Upper lobe of left lung (tissue), 6 donors: ENCODE results near the gene FSTL5. TPM values are rescaled to one million over a fixed set of nuclear protein-coding genes. Genes with fewer than 3 reads are reported as not detected.

ENCODE experiments used
- ATAC-seq, 2 donors: fragments of 200-7000 bp; cut with Tn5 transposase; one replicate each; pipeline ENCODE4 v1.9.1; 2022; ENCODE audit warnings: mild to moderate bottlenecking in 2 of 2, moderate library complexity in 2 of 2; ENCODE audit not compliant: low FRiP score in 2 of 2
- DNase-seq, 2 donors: peaks; one replicate each; pipeline ENCODE4 v3.0.0-alpha.2; 2019 to 2020
- H3K27ac ChIP-seq, 4 donors: fragments of 200-600 bp; sonication (generic); one replicate each; pipeline ENCODE4 v1.5.1; 2016 to 2019
- H3K27me3 ChIP-seq, 4 donors: fragments of 200-600 bp; sonication (generic); one replicate each; pipeline ENCODE4 v1.5.1; 2017 to 2019
- H3K36me3 ChIP-seq, 4 donors: fragments of 200-600 bp; sonication (generic); one replicate each; pipeline ENCODE4 v1.5.1; 2016 to 2019
- H3K4me1 ChIP-seq, 4 donors: fragments of 200-600 bp; sonication (generic); one replicate each; pipeline ENCODE4 v1.5.1; 2018 to 2019
- H3K4me3 ChIP-seq, 4 donors: fragments of 200-600 bp; sonication (generic); one replicate each; pipeline ENCODE4 v1.5.1; 2017 to 2019; ENCODE audit warnings: mild to moderate bottlenecking in 2 of 4, moderate library complexity in 1 of 4
- H3K9me3 ChIP-seq, 4 donors: fragments of 200-600 bp; sonication (generic); one replicate each; pipeline ENCODE4 v1.5.1; 2018 to 2019
- EP300 ChIP-seq, 4 donors: sonication (generic); formaldehyde crosslinking; IDR thresholded peaks; one replicate each; pipeline ENCODE4 v1.5.1; 2017; ENCODE audit warnings: antibody characterized with exemption in 4 of 4, control low read depth in 2 of 4
- POLR2A ChIP-seq, 4 donors: fragments of 450-650 bp; IDR thresholded peaks; one replicate each; pipeline ENCODE4 v1.5.1; 2016 to 2017; ENCODE audit warnings: antibody characterized with exemption in 4 of 4, mild to moderate bottlenecking in 2 of 4
- POLR2AphosphoS5 ChIP-seq, 2 donors: sonication (generic); formaldehyde crosslinking; IDR thresholded peaks; one replicate each; pipeline ENCODE4 v1.5.1; 2017; ENCODE audit warnings: antibody characterized with exemption in 2 of 2
- WGBS, 2 donors: methylation state at CpG; one replicate each; pipeline ENCODE4 v1.1.5; 2017 to 2018; 5-methylcytosine and 5-hydroxymethylcytosine counted together
- total RNA-seq, 6 donors: library from RNA; depleted of rRNA in 4 of 6; stranded (reverse); fragments of >200 nt in 4 of 6; gene quantifications; one replicate each; pipeline versions ENCODE4 v1.1.0 to v1.2.1, GENCODE V29; 2016 to 2021
- TF ChIP-seq, protein P1 (sequence below), 6 experiments: fragments of 450-650 bp in 4 of 6; fragments of 200-600 bp in 2 of 6; sonication (generic) in 2 of 6; IDR thresholded peaks; one replicate each; pipeline ENCODE4 v1.5.1; 2016 to 2019; ENCODE audit warnings: antibody characterized with exemption in 6 of 6
- donor health status: DM: no; HTN: no; CAD: no; lungs with moderate emphysema.
- donor health status: DM: no; HTN: yes; CAD: no; lungs with severe emphysema.

FSTL5 gene
- total RNA-seq, 6 donors from 2014 or later = not detected

DNA sequence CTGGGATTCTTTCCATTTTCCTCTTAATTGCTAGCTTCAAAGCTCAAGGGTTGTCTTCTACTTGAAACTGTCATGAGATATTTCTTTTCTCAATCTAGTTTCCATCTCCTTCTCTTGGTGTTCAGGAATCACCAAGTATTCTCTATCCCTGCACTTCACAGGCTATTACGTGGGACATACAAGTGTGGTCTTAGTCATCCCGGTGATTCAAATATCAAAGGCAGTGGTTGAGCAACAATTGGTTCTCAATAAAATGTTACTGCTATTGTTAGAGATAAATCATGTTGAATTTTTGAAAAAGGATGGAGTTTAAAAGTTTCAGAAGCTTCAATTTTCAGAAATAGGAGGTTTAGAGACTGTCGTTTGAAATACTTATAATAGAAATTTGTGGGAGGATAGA is 812.9 kb downstream of the FSTL5 start:
- TF ChIP-seq POLR2A (IDR thresholded peaks at IDR 0.05) = no peak
- TF ChIP-seq, protein P1, sequence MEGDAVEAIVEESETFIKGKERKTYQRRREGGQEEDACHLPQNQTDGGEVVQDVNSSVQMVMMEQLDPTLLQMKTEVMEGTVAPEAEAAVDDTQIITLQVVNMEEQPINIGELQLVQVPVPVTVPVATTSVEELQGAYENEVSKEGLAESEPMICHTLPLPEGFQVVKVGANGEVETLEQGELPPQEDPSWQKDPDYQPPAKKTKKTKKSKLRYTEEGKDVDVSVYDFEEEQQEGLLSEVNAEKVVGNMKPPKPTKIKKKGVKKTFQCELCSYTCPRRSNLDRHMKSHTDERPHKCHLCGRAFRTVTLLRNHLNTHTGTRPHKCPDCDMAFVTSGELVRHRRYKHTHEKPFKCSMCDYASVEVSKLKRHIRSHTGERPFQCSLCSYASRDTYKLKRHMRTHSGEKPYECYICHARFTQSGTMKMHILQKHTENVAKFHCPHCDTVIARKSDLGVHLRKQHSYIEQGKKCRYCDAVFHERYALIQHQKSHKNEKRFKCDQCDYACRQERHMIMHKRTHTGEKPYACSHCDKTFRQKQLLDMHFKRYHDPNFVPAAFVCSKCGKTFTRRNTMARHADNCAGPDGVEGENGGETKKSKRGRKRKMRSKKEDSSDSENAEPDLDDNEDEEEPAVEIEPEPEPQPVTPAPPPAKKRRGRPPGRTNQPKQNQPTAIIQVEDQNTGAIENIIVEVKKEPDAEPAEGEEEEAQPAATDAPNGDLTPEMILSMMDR (IDR thresholded peaks at IDR 0.05) = no peak
- no peak for TF ChIP-seq POLR2AphosphoS5 (IDR thresholded peaks at IDR 0.05)
- TF ChIP-seq EP300 (IDR thresholded peaks at IDR 0.05) = no peak
- ATAC-seq = no peak

GRCh38 chr4:161345741-161346140 is 818.1 kb downstream of the FSTL5 start:
- WGBS, 2 donors = 72 to 81% methylated on average over 1 of the region's 1 CpG
- Histone ChIP-seq H3K4me1 (no peaks in the 10 kb centered on the region), H3K27me3 (no peaks in the 10 kb centered on the region), H3K4me3 (no peak overlapping the region), H3K36me3 (no peaks in the 10 kb centered on the region), H3K27ac (no peak overlapping the region), H3K9me3 (no peaks in the 10 kb centered on the region)
- no peak for DNase-seq
- ATAC-seq = no peak
- TF ChIP-seq POLR2AphosphoS5 (IDR thresholded peaks at IDR 0.05) (no peak), EP300 (IDR thresholded peaks at IDR 0.05) (no peak), POLR2A (IDR thresholded peaks at IDR 0.05) (no peak)
- TF ChIP-seq, protein P1 (IDR thresholded peaks at IDR 0.05) = no peak

More for the DNA sequence above, 812.9 kb downstream of the FSTL5 start:
- H3K27me3 ChIP-seq = no peaks in the 10 kb centered on the region
- H3K9me3 ChIP-seq = no peaks in the 10 kb centered on the region
- H3K4me1 ChIP-seq = no peaks in the 10 kb centered on the region
- H3K27ac ChIP-seq = no peak overlapping the region
- H3K36me3 ChIP-seq = no peaks in the 10 kb centered on the region
- no peak for DNase-seq
- WGBS, 2 donors = 83% methylated on average over 3 of the region's 3 CpGs
- no peak overlapping the region for H3K4me3 ChIP-seq

GRCh38 chr4:161343569-161343950 is 820.2 kb downstream of the FSTL5 start:
- WGBS, 2 donors = 74 to 91% methylated on average over 2 of the region's 2 CpGs
- ATAC-seq (no peak), DNase-seq (no peak)
- H3K9me3 ChIP-seq = no peaks in the 10 kb centered on the region
- TF ChIP-seq POLR2AphosphoS5 (IDR thresholded peaks at IDR 0.05) (no peak), EP300 (IDR thresholded peaks at IDR 0.05) (no peak), POLR2A (IDR thresholded peaks at IDR 0.05) (no peak)
- TF ChIP-seq, protein P1 (IDR thresholded peaks at IDR 0.05) = no peak
- H3K4me1 ChIP-seq = no peaks in the 10 kb centered on the region
- no peaks in the 10 kb centered on the region for H3K27me3 ChIP-seq
- no peaks in the 10 kb centered on the region for H3K36me3 ChIP-seq
- no peak overlapping the region for H3K27ac ChIP-seq
- no peak overlapping the region for H3K4me3 ChIP-seq

DNA sequence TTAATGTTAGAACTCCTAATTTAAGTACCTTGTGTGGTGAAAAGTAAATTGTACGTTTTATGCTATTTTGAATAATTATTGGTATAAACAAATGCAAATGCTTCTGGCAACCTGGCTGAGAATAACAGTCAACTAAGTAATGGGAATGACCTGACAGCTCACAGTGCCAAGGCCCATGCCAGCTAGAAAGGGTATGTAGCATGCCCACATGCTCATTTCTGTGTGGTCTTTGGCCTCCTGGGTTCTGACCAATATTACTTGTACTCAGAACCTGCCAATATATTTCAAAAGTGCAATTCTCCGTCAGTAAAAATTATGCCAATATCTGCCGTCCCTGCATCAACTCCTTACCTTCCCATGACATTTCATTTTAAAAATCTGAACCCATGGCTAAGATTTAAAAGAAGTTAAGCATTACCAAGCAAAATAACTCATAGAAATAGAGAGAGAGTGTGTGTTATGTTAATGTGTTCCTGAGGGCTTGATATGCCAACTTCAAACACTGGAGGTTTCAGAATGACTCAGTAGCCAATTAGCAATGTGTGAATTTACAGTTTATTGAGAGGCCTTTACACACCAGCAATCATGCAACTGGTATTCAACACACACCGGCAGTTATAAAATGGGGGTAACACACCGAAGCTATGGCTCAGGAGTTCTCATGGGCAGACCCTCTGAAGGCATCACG is 820.8 kb downstream of the FSTL5 start:
- TF ChIP-seq POLR2A (IDR thresholded peaks at IDR 0.05) (no peak), EP300 (IDR thresholded peaks at IDR 0.05) (no peak), POLR2AphosphoS5 (IDR thresholded peaks at IDR 0.05) (no peak)
- TF ChIP-seq, protein P1 (IDR thresholded peaks at IDR 0.05) = no peak
- no peak for ATAC-seq
- H3K4me1 ChIP-seq = no peaks in the 10 kb centered on the region
- no peak for DNase-seq
- no peaks in the 10 kb centered on the region for H3K36me3 ChIP-seq
- 84% methylated on average over 6 of the region's 6 CpGs for WGBS, 2 donors
- H3K4me3 ChIP-seq = no peak overlapping the region
- no peak overlapping the region for H3K27ac ChIP-seq
- H3K9me3 ChIP-seq = no peaks in the 10 kb centered on the region
- no peaks in the 10 kb centered on the region for H3K27me3 ChIP-seq

- DNase-seq = no peak
- TF ChIP-seq POLR2AphosphoS5 (IDR thresholded peaks at IDR 0.05) (no peak), POLR2A (IDR thresholded peaks at IDR 0.05) (no peak), EP300 (IDR thresholded peaks at IDR 0.05) (no peak)
- TF ChIP-seq, protein P1 (IDR thresholded peaks at IDR 0.05) = no peak
- Histone ChIP-seq H3K36me3 (no peaks in the 10 kb centered on the region), H3K27me3 (no peaks in the 10 kb centered on the region), H3K4me1 (no peaks in the 10 kb centered on the region), H3K9me3 (no peaks in the 10 kb centered on the region), H3K4me3 (no peak overlapping the region), H3K27ac (no peak overlapping the region)
- ATAC-seq = no peak
- WGBS, 2 donors = 86 to 90% methylated on average over 5 of the region's 5 CpGs
Observed at GRCh38 chr4:161336621-161337020, 827.2 kb downstream of the FSTL5 start.
